HepG2 (cell line): ENCODE results near the gene NUCB1. TPM values are rescaled to one million over a fixed set of nuclear protein-coding genes. Genes with fewer than 3 reads are reported as not detected.

Experiments
- BCL3 ChIP-seq: sonication (generic); formaldehyde crosslinking; IDR thresholded peaks from 2 replicates; pipeline ENCODE4 v1.5.1; 2020; ENCODE audit warnings: mild to moderate bottlenecking, missing genetic modification reagents, moderate library complexity
- GPN1 ChIP-seq: sonication (generic); formaldehyde crosslinking; IDR thresholded peaks from 2 replicates; pipeline ENCODE4 v1.5.1; 2020; ENCODE audit warnings: missing genetic modification reagents, borderline replicate concordance
- HNF1A ChIP-seq, 2 experiments: sonication (generic) in 1 of 2; formaldehyde crosslinking in 1 of 2; IDR thresholded peaks; 2 replicates each; pipeline versions ENCODE4 v1.4.0 to v1.6.1; 2016 to 2020; ENCODE audit warnings: borderline replicate concordance in 1 of 2, low read depth in 1 of 2, mild to moderate bottlenecking in 1 of 2, missing genetic modification reagents in 1 of 2
- KAT7 ChIP-seq: IDR thresholded peaks from 2 replicates; pipeline ENCODE4 v1.6.1; 2018; ENCODE audit warnings: borderline replicate concordance, missing compliant biosample characterization
- ZIK1 ChIP-seq: sonication (generic); formaldehyde crosslinking; IDR thresholded peaks from 2 replicates; pipeline ENCODE4 v1.5.0; 2020; ENCODE audit warnings: mild to moderate bottlenecking, low read depth, missing genetic modification reagents, borderline replicate concordance
- ZNF205 ChIP-seq: IDR thresholded peaks from 2 replicates; pipeline ENCODE4 v1.6.1; 2018; ENCODE audit warnings: missing biosample characterization, missing genetic modification reagents
- ZNF317 ChIP-seq: sonication (generic); formaldehyde crosslinking; IDR thresholded peaks from 2 replicates; pipeline ENCODE4 v1.5.0; 2020; ENCODE audit warnings: mild to moderate bottlenecking, missing genetic modification reagents
- polyA plus RNA-seq, 8 experiments: library from polyadenylated mRNA; depleted of rRNA in 3 of 8; stranded (reverse) in 7 of 8; unstranded in 1 of 8; fragments of >200 nt; fragmentation: Illumina TruSeq in 4 of 8; extraction: Trizol in 4 of 8; gene quantifications; 2 replicates each; pipeline versions ENCODE4 v1.2.1 to v1.2.3, GENCODE V29; 2011 to 2016; ENCODE audit warnings: low read depth in 4 of 8, missing spikeins in 1 of 8, mixed read lengths in 1 of 8; ENCODE audit not compliant: insufficient read depth in 1 of 8
- total RNA-seq, 5 experiments: library from RNA; depleted of rRNA; stranded (reverse); fragments of >200 nt; fragmentation: Illumina TruSeq; extraction: Trizol; gene quantifications; 2 replicates each; pipeline ENCODE4 v1.2.3, GENCODE V29; 2016; ENCODE audit warnings: low read depth in 1 of 5
- TF ChIP-seq, protein P1 (sequence below): sonication (generic); formaldehyde crosslinking; IDR thresholded peaks from 2 replicates; pipeline ENCODE4 v1.4.0; 2020; ENCODE audit warnings: missing genetic modification reagents, mild to moderate bottlenecking, borderline replicate concordance
- TF ChIP-seq, protein P2 (sequence below): IDR thresholded peaks from 2 replicates; pipeline ENCODE4 v1.6.1; 2016; ENCODE audit warnings: low read depth, borderline replicate concordance
- TF ChIP-seq, protein P3 (sequence below): sonication (generic); formaldehyde crosslinking; IDR thresholded peaks from 2 replicates; pipeline ENCODE4; 2020; ENCODE audit warnings: missing genetic modification reagents, mild to moderate bottlenecking, borderline replicate concordance

Gene NUCB1
- total and polyA plus RNA-seq, 2 of the 13 experiments (the other 11 are each of a cell fraction or from before 2014, with no cell fraction given) = 82.3 to 106 TPM

DNA sequence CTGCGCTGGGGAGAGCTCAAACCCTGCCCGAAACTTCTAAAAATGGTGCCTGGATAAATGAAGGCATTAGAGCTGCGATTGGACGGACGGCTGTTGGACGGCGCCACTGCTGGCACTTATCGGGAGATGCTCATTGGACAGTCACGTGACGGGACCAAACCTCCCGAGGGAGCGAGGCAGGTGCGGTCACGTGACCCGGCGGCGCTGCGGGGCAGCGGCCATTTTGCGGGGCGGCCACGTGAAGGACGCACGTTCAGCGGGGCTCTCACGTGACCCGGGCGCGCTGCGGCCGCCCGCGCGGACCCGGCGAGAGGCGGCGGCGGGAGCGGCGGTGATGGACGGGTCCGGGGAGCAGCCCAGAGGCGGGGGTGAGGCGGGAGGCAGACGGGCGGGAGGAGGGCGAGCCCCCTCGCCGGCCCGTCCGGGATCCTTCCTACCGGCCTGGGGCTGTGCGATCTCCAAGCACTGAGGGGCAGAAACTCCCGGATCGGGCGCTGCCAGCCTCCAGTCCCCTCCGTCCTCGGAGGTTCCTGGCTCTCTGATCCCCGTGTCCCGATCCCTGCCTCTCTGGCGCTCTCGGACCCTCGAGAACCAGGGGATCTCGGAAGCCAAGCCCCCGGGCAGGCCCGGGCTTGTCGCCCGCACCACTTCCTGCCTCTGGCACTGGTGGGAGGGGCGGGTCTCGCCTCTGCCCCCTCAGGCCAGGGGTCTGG lies 54.6 kb downstream of the NUCB1 start, which contains the start of gene BAX (continued):
- TF ChIP-seq BCL3 (peak; percentile 76; the same call in 1 of the 2 replicates), KAT7 (CRISPR knock-in tag) (peak; percentile 57; the same call in 1 of the 2 replicates), ZNF205 (no peak; the same call in 1 of the 2 replicates), ZIK1 (CRISPR knock-in tag) (peak; percentile 80), ZNF317 (CRISPR knock-in tag) (peak; percentile 70), GPN1 (CRISPR knock-in tag) (no peak), HNF1A (IDR thresholded peaks at IDR 0.05; ENCODE audit: low read depth) (no peak; the same call in 1 of the 2 replicates), HNF1A (CRISPR knock-in tag; IDR thresholded peaks at IDR 0.05; ENCODE audit: borderline replicate concordance) (peak; percentile 70)
- TF ChIP-seq, protein P1, sequence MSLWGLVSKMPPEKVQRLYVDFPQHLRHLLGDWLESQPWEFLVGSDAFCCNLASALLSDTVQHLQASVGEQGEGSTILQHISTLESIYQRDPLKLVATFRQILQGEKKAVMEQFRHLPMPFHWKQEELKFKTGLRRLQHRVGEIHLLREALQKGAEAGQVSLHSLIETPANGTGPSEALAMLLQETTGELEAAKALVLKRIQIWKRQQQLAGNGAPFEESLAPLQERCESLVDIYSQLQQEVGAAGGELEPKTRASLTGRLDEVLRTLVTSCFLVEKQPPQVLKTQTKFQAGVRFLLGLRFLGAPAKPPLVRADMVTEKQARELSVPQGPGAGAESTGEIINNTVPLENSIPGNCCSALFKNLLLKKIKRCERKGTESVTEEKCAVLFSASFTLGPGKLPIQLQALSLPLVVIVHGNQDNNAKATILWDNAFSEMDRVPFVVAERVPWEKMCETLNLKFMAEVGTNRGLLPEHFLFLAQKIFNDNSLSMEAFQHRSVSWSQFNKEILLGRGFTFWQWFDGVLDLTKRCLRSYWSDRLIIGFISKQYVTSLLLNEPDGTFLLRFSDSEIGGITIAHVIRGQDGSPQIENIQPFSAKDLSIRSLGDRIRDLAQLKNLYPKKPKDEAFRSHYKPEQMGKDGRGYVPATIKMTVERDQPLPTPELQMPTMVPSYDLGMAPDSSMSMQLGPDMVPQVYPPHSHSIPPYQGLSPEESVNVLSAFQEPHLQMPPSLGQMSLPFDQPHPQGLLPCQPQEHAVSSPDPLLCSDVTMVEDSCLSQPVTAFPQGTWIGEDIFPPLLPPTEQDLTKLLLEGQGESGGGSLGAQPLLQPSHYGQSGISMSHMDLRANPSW (CRISPR knock-in tag) = no peak
- TF ChIP-seq, protein P2, sequence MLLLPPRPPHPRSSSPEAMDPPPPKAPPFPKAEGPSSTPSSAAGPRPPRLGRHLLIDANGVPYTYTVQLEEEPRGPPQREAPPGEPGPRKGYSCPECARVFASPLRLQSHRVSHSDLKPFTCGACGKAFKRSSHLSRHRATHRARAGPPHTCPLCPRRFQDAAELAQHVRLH (CRISPR knock-in tag) = 0 out of 2 replicates have a peak, but pooled peaks have one; percentile 45
- TF ChIP-seq, protein P3, sequence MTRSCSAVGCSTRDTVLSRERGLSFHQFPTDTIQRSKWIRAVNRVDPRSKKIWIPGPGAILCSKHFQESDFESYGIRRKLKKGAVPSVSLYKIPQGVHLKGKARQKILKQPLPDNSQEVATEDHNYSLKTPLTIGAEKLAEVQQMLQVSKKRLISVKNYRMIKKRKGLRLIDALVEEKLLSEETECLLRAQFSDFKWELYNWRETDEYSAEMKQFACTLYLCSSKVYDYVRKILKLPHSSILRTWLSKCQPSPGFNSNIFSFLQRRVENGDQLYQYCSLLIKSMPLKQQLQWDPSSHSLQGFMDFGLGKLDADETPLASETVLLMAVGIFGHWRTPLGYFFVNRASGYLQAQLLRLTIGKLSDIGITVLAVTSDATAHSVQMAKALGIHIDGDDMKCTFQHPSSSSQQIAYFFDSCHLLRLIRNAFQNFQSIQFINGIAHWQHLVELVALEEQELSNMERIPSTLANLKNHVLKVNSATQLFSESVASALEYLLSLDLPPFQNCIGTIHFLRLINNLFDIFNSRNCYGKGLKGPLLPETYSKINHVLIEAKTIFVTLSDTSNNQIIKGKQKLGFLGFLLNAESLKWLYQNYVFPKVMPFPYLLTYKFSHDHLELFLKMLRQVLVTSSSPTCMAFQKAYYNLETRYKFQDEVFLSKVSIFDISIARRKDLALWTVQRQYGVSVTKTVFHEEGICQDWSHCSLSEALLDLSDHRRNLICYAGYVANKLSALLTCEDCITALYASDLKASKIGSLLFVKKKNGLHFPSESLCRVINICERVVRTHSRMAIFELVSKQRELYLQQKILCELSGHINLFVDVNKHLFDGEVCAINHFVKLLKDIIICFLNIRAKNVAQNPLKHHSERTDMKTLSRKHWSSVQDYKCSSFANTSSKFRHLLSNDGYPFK = peak; percentile 52; the same call in 1 of the 2 replicates
